Keratinocyte (primary cell): Measurements from ENCODE around the gene HSD17B1.

Source experiments
- CTCF ChIP-seq, 3 experiments: IDR thresholded peaks in 1 of 3; conservative IDR thresholded peaks in 1 of 3; optimal IDR thresholded peaks in 1 of 3; 2 replicates in 2 of 3; 3 replicates in 1 of 3; pipeline versions ENCODE3 to v1.5.1; 2011; ENCODE audit warnings: low read length in 3 of 3, mild to moderate bottlenecking in 3 of 3, moderate library complexity in 2 of 3, control low read depth in 1 of 3, inconsistent platforms in 1 of 3; ENCODE audit not compliant: insufficient read depth in 2 of 3; ENCODE audit errors: extremely low read depth in 1 of 3
- EZH2 ChIP-seq: IDR thresholded peaks from one replicate; pipeline ENCODE4 v1.6.1; 2012; ENCODE audit warnings: inconsistent platforms, mild to moderate bottlenecking, low read length, moderate library complexity

GRCh38 chr17:42514279-42514678 lies 38.4 kb upstream of the HSD17B1 start:
- TF ChIP-seq CTCF (optimal IDR thresholded peaks at IDR 0.05 in 1 of 3, IDR thresholded peaks at IDR 0.05 in 1 of 3, conservative IDR thresholded peaks at IDR 0.05 in 1 of 3; ENCODE audit: extremely low read depth in 1 of 3, insufficient read depth in 2 of 3, low read length in 3 of 3) (no peak), EZH2 (no peak)
